Measurements from ENCODE around the gene PCSK2.

- no peak for TF ChIP-seq CTCF (conservative IDR thresholded peaks at IDR 0.05 in 1 of 2, IDR thresholded peaks at IDR 0.05 in 1 of 2; ENCODE audit: extremely low read depth in 1 of 2, insufficient read depth in 1 of 2, low read depth in 1 of 2, low read length in 2 of 2)
- TF ChIP-seq EZH2 (IDR thresholded peaks at IDR 0.05; ENCODE audit: borderline replicate concordance, low read length): no peak
Measured at GRCh38 chr20:17439616-17440296, 212.9 kb downstream of the PCSK2 start.
